NCI-H187 treated with DMSO at 0.1 percent for 48 hours (cell line): ENCODE results near the gene VWC2.
"Not testable (repeated sequence)": the region's sequence is repeated elsewhere in the genome, so short reads cannot be mapped to it uniquely, and the experiment has no call there.

Source experiments
- DNase-seq: peaks from one replicate; lab custom pipeline; 2025; lab: John Stamatoyannopoulos, UW

VWC2 gene

GRCh38 chr7:49851614-49851934 lies 78.1 kb downstream of the VWC2 start:
- not testable (repeated sequence) for DNase-seq

- no peak for DNase-seq
Measured at GRCh38 chr7:49852619-49853462, 79.4 kb downstream of the VWC2 start.

GRCh38 chr7:49855281-49855980 lies 82.0 kb downstream of the VWC2 start:
- no peak for DNase-seq

GRCh38 chr7:49860293-49860692 lies 86.9 kb downstream of the VWC2 start:
- no peak for DNase-seq

GRCh38 chr7:49866076-49866735 lies 92.8 kb downstream of the VWC2 start:
- no peak for DNase-seq

GRCh38 chr7:49866910-49867309 lies 93.5 kb downstream of the VWC2 start:
- no peak for DNase-seq

GRCh38 chr7:49873420-49873819 lies 100.0 kb downstream of the VWC2 start:
- no peak for DNase-seq

- no peak for DNase-seq
Measured at GRCh38 chr7:49875336-49875735, 101.9 kb downstream of the VWC2 start.

GRCh38 chr7:49876202-49876601 lies 102.8 kb downstream of the VWC2 start:
- DNase-seq, result no peak

GRCh38 chr7:49878089-49878488 lies 104.7 kb downstream of the VWC2 start:
- no peak for DNase-seq

- DNase-seq, result no peak
Measured at GRCh38 chr7:49878627-49879026, 105.2 kb downstream of the VWC2 start.

- no peak for DNase-seq
Measured at GRCh38 chr7:49883933-49884332, 110.5 kb downstream of the VWC2 start.

GRCh38 chr7:49885593-49886285 lies 112.3 kb downstream of the VWC2 start:
- DNase-seq, result no peak

- no peak for DNase-seq
Measured at GRCh38 chr7:49892481-49892880, 119.0 kb downstream of the VWC2 start.

- no peak for DNase-seq
Measured at GRCh38 chr7:49893131-49893530, 119.7 kb downstream of the VWC2 start.

- DNase-seq, result no peak
Measured at GRCh38 chr7:49894543-49894942, 121.1 kb downstream of the VWC2 start.

- DNase-seq, result no peak
Measured at GRCh38 chr7:49911909-49912308, 138.5 kb downstream of the VWC2 start.

- no peak for DNase-seq
Measured at GRCh38 chr7:49926720-49927119, 153.3 kb downstream of the VWC2 start.

GRCh38 chr7:49927631-49928030 lies 154.2 kb downstream of the VWC2 start:
- no peak for DNase-seq

GRCh38 chr7:49928787-49929186 lies 155.3 kb downstream of the VWC2 start:
- no peak for DNase-seq

- DNase-seq, result no peak
Measured at GRCh38 chr7:49931627-49932026, 158.2 kb downstream of the VWC2 start.

- no peak for DNase-seq
Measured at GRCh38 chr7:49937608-49938007, 164.2 kb downstream of the VWC2 start.
